Sigmoid colon (tissue), 7 donors: Measurements from ENCODE around the gene CDH13. TPM values are rescaled to one million over a fixed set of nuclear protein-coding genes. Genes with fewer than 3 reads are reported as not detected.

Source experiments
- DNase-seq: peaks from one replicate; pipeline ENCODE4 v3.0.0-alpha.2; 2019
- H3K27ac ChIP-seq, 4 donors: fragments of 200-600 bp; sonication (generic); one replicate each; pipeline ENCODE4 v1.5.1; 2016 to 2019; ENCODE audit warnings: mild to moderate bottlenecking in 1 of 4
- H3K27me3 ChIP-seq, 3 donors: fragments of 200-600 bp; sonication (generic); one replicate each; pipeline ENCODE4 v1.5.1; 2019; ENCODE audit warnings: mild to moderate bottlenecking in 1 of 3
- H3K36me3 ChIP-seq, 4 donors: fragments of 200-600 bp; sonication (generic); one replicate each; pipeline ENCODE4 v1.5.1; 2016 to 2019
- H3K4me1 ChIP-seq, 4 donors: fragments of 200-600 bp; sonication (generic); one replicate each; pipeline ENCODE4 v1.5.1; 2017 to 2019
- H3K4me3 ChIP-seq, 4 donors: fragments of 200-600 bp; sonication (generic); one replicate each; pipeline ENCODE4 v1.5.1; 2017 to 2019; ENCODE audit warnings: mild to moderate bottlenecking in 2 of 4, moderate library complexity in 1 of 4
- H3K9me3 ChIP-seq, 4 donors: fragments of 200-600 bp in 3 of 4; sonication (generic) in 3 of 4; one replicate each; pipeline versions ENCODE4 v1.5.1 to v1.6.1; 2013 to 2019
- CTCF ChIP-seq, 4 experiments: fragments of 450-650 bp in 3 of 4; fragments of 200-600 bp in 1 of 4; IDR thresholded peaks; one replicate each; pipeline ENCODE4 v1.5.1; 2016 to 2019; ENCODE audit warnings: antibody characterized with exemption in 4 of 4, mild to moderate bottlenecking in 3 of 4, moderate library complexity in 2 of 4
- EP300 ChIP-seq, 4 donors: sonication (generic); formaldehyde crosslinking; IDR thresholded peaks; one replicate each; pipeline ENCODE4 v1.6.1; 2017; ENCODE audit warnings: antibody characterized with exemption in 4 of 4
- POLR2A ChIP-seq, 2 donors: fragments of 450-650 bp; IDR thresholded peaks; one replicate each; pipeline ENCODE4 v1.6.1; 2016; ENCODE audit warnings: antibody characterized with exemption in 2 of 2, mild to moderate bottlenecking in 2 of 2, moderate library complexity in 2 of 2
- POLR2AphosphoS5 ChIP-seq, 4 donors: sonication (generic); formaldehyde crosslinking; IDR thresholded peaks; one replicate each; pipeline ENCODE4 v1.6.1; 2017; ENCODE audit warnings: antibody characterized with exemption in 4 of 4
- WGBS, 2 donors: extraction: QIAGEN DNeasy Blood & Tissue Kit; methylation state at CpG; one replicate each; pipeline ENCODE4 v1.1.7; 2013; 5-methylcytosine and 5-hydroxymethylcytosine counted together
- intact Hi-C: fragments of 100-400 bp; cut with DNase I; formaldehyde crosslinking; loops from one replicate; pipeline ENCODE4 v1.15.1; 2023
- polyA plus RNA-seq, 3 donors: library from polyadenylated mRNA; stranded (reverse); fragments of 200-250 nt; gene quantifications; one replicate each; pipeline ENCODE4 v1.2.3, GENCODE V29; 2013
- total RNA-seq, 4 donors: library from RNA; depleted of rRNA; stranded (reverse); fragments of >200 nt; gene quantifications; one replicate each; pipeline ENCODE4 v1.1.0, GENCODE V29; 2016
- donor health status: healthy with polysubstance abuse.
- donor health status: Bipolar disorder and iron deficiency.
- donor health status: healthy.

The CDH13 gene
- total and polyA plus RNA-seq, 7 donors: 0.60 to 17.6 (median 11.8) TPM

- H3K27ac ChIP-seq: no peak overlapping the region
- no peaks in the 10 kb centered on the region for H3K36me3 ChIP-seq
- no peaks in the 10 kb centered on the region for H3K4me1 ChIP-seq
- no peak for DNase-seq
- no peaks in the 10 kb centered on the region for H3K27me3 ChIP-seq
- no peaks in the 10 kb centered on the region for H3K9me3 ChIP-seq
- TF ChIP-seq EP300 (IDR thresholded peaks at IDR 0.05) (no peak), POLR2A (IDR thresholded peaks at IDR 0.05) (no peak), CTCF (IDR thresholded peaks at IDR 0.05) (no peak), POLR2AphosphoS5 (IDR thresholded peaks at IDR 0.05) (no peak)
- intact Hi-C loops: no loop called here
- H3K4me3 ChIP-seq: no peak overlapping the region
- 45 to 75% methylated on average over 4 of the region's 4 CpGs for WGBS, 2 donors
Measured at GRCh38 chr16:82935766-82936165, 309.0 kb downstream of the CDH13 start.

GRCh38 chr16:82936941-82937551 is 310.3 kb downstream of the CDH13 start:
- no peak for DNase-seq
- intact Hi-C loops: no loop called here
- Histone ChIP-seq H3K27me3 (no peaks in the 10 kb centered on the region), H3K36me3 (no peaks in the 10 kb centered on the region), H3K4me1 (no peaks in the 10 kb centered on the region), H3K27ac (no peak overlapping the region), H3K9me3 (no peaks in the 10 kb centered on the region), H3K4me3 (no peak overlapping the region)
- 37 to 66% methylated on average over 7 of the region's 7 CpGs for WGBS, 2 donors
- TF ChIP-seq POLR2AphosphoS5 (IDR thresholded peaks at IDR 0.05): no peak
- TF ChIP-seq CTCF (IDR thresholded peaks at IDR 0.05): no peak
- TF ChIP-seq POLR2A (IDR thresholded peaks at IDR 0.05): no peak
- TF ChIP-seq EP300 (IDR thresholded peaks at IDR 0.05): no peak

GRCh38 chr16:82937926-82938520 is 311.3 kb downstream of the CDH13 start:
- intact Hi-C loops: no loop called here
- WGBS, 2 donors: 83 to 85% methylated on average over 7 of the region's 7 CpGs
- Histone ChIP-seq H3K27me3 (no peaks in the 10 kb centered on the region), H3K27ac (no peak overlapping the region), H3K36me3 (no peaks in the 10 kb centered on the region), H3K4me1 (no peaks in the 10 kb centered on the region), H3K9me3 (no peaks in the 10 kb centered on the region), H3K4me3 (no peak overlapping the region)
- no peak for DNase-seq
- TF ChIP-seq EP300 (IDR thresholded peaks at IDR 0.05) (no peak), POLR2AphosphoS5 (IDR thresholded peaks at IDR 0.05) (no peak), CTCF (IDR thresholded peaks at IDR 0.05) (no peak), POLR2A (IDR thresholded peaks at IDR 0.05) (no peak)

- TF ChIP-seq POLR2AphosphoS5 (IDR thresholded peaks at IDR 0.05) (no peak), EP300 (IDR thresholded peaks at IDR 0.05) (no peak), CTCF (IDR thresholded peaks at IDR 0.05) (no peak)
- no peak overlapping the region for H3K27ac ChIP-seq
- 89 to 92% methylated on average over 1 of the region's 1 CpG for WGBS, 2 donors
- no peaks in the 10 kb centered on the region for H3K9me3 ChIP-seq
- DNase-seq: no peak
- no peaks in the 10 kb centered on the region for H3K27me3 ChIP-seq
- intact Hi-C loops: no loop called here
- H3K36me3 ChIP-seq: no peaks in the 10 kb centered on the region
- peaks cover 0 to 3% (median 0%) of the 10 kb centered on the region in 4 donors for H3K4me1 ChIP-seq
- H3K4me3 ChIP-seq: no peak overlapping the region
Measured at GRCh38 chr16:82943371-82943770, 316.6 kb downstream of the CDH13 start.
